BJ (cell line): ENCODE results near the gene RHBDD2. TPM values are rescaled to one million over a fixed set of nuclear protein-coding genes. Genes with fewer than 3 reads are reported as not detected.
"Not testable (repeated sequence)": the region's sequence is repeated elsewhere in the genome, so short reads cannot be mapped to it uniquely, and the experiment has no call there.

Source experiments
- CTCF ChIA-PET: fragments of 350-600 bp; formaldehyde crosslinking; extraction: SDS; loops from one replicate; lab custom pipeline; 2021; ENCODE audit warnings: antibody characterized with exemption, inconsistent platforms; lab: Yijun Ruan, JAX
- POLR2A ChIA-PET: fragments of 300-600 bp; sonication (Branson Sonifier 250); formaldehyde crosslinking; extraction: SDS; loops from one replicate; lab custom pipeline; 2021; ENCODE audit warnings: antibody characterized with exemption; lab: Charles Lee
- DNase-seq: peaks from one replicate; pipeline ENCODE4 v3.0.0-alpha.2; 2011; ENCODE audit warnings: low read depth
- H3K27me3 ChIP-seq: 2 replicates; pipeline ENCODE4 v1.6.0; 2011; ENCODE audit warnings: low read length; ENCODE audit not compliant: control insufficient read depth, insufficient read depth
- H3K36me3 ChIP-seq: 2 replicates; pipeline ENCODE4 v1.5.1; 2011; ENCODE audit warnings: low read length; ENCODE audit not compliant: control insufficient read depth, insufficient read depth
- H3K4me3 ChIP-seq: 2 replicates; pipeline ENCODE4 v1.5.1; 2011; ENCODE audit warnings: low read depth, mild to moderate bottlenecking, control low read depth, low read length
- CTCF ChIP-seq: IDR thresholded peaks from 2 replicates; pipeline ENCODE4 v1.5.1; 2011; ENCODE audit warnings: low read depth, mild to moderate bottlenecking, control low read depth, inconsistent platforms, low read length, moderate library complexity; ENCODE audit not compliant: insufficient read depth
- polyA plus RNA-seq: library from polyadenylated mRNA; depleted of rRNA; stranded (reverse); fragments of >200 nt; gene quantifications from 2 replicates; pipeline ENCODE4 v1.2.3, GENCODE V29; 2011

Gene RHBDD2
- polyA plus RNA-seq, 1 experiment, result 71.3 TPM

- ChIA-PET POLR2A (no interaction called here), CTCF (no interaction called here)
- no peak for DNase-seq
- Histone ChIP-seq H3K4me3 (no peak overlapping the region), H3K36me3 (no peaks in the 10 kb centered on the region), H3K27me3 (no peaks in the 10 kb centered on the region)
- no peak for TF ChIP-seq CTCF
Observed at GRCh38 chr7:75858410-75858809, 20.4 kb upstream of the RHBDD2 start.

GRCh38 chr7:75861636-75862035 is 17.2 kb upstream of the RHBDD2 start:
- Histone ChIP-seq H3K4me3 (no peak overlapping the region), H3K36me3 (no peaks in the 10 kb centered on the region), H3K27me3 (no peaks in the 10 kb centered on the region)
- no peak for DNase-seq
- no peak for TF ChIP-seq CTCF
- CTCF ChIA-PET, result interaction anchor here (3.0 kb wide), 1 partner anchor 159 kb away, joined by 11 read pairs; no protein-coding TSS in a partner anchor
- POLR2A ChIA-PET, result no interaction called here

GRCh38 chr7:75864251-75864650 is 14.6 kb upstream of the RHBDD2 start:
- H3K36me3 ChIP-seq, POLR2A ChIA-PET, H3K4me3 ChIP-seq, H3K27me3 ChIP-seq, DNase-seq: not testable (repeated sequence)
- CTCF ChIA-PET, result interaction anchor here (1.8 to 2.9 kb wide), 2 partner anchors 147 to 156 kb away, joined by 9 to 10 read pairs; no protein-coding TSS in a partner anchor

- CTCF ChIA-PET, result interaction anchor here (0.6 to 7.1 kb wide), 19 partner anchors 8 to 449 kb away, joined by 3 to 129 read pairs (median 4); partner anchors contain the start of genes POR and RHBDD2
- no peak for DNase-seq
- POLR2A ChIA-PET, result interaction anchor here (1.9 kb wide), 1 partner anchor 154 kb away, joined by 7 read pairs; no protein-coding TSS in a partner anchor
- Histone ChIP-seq H3K27me3 (no peaks in the 10 kb centered on the region), H3K36me3 (no peaks in the 10 kb centered on the region), H3K4me3 (no peak overlapping the region)
- TF ChIP-seq CTCF, result no peak
Observed at GRCh38 chr7:75866114-75866488, 12.7 kb upstream of the RHBDD2 start.

- POLR2A ChIA-PET, result interaction anchor here (1.9 kb wide), 1 partner anchor 154 kb away, joined by 7 read pairs; no protein-coding TSS in a partner anchor
- CTCF ChIA-PET, result interaction anchor here (0.6 to 7.1 kb wide), 27 partner anchors 9 to 449 kb away, joined by 3 to 129 read pairs (median 4); partner anchors contain the start of genes POR and RHBDD2
- Histone ChIP-seq H3K4me3 (no peak overlapping the region), H3K27me3 (no peaks in the 10 kb centered on the region), H3K36me3 (no peaks in the 10 kb centered on the region)
- no peak for DNase-seq
- TF ChIP-seq CTCF, result peak; percentile 98
Observed at GRCh38 chr7:75866489-75867389, 12.1 kb upstream of the RHBDD2 start.
